ENCODE results near the gene SERPINC1. TPM values are rescaled to one million over a fixed set of nuclear protein-coding genes. Genes with fewer than 3 reads are reported as not detected.
A peak's percentile ranks its signal among the peaks of the same experiment; 100 is the strongest.

Gene SERPINC1
- total and polyA plus RNA-seq, 2 of the 8 experiments (the other 6 are each of a cell fraction or from before 2014, with no cell fraction given): 0.08 TPM; not detected in 1

DNA sequence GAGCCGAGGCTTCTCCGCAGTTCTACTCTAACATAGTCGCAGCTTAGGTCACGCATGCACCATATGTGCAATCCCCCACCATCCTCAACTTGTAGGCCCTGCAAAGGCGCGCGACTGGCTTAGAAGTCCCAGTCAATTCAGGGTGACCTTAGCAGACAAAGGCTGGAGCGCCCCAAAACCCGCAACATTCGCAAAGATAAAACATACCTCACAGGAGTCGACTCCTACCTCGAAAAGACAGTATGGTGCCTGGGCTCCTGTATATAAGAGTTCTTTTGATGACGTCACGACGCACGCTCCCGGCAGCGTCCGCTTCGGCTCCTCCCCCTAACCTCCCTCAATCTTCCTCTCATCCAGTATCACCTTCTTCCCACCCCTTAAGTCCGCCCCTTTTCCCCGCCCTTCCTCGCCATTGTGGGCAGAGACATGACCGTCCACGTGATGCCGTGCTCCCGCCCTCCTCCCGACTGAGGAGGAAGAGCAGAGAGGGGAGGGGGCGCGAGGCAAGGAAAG is 49.3 kb downstream of the SERPINC1 start, which contains the start of gene GAS5 (continued):
- no peak for TF ChIP-seq FOSL1 (IDR thresholded peaks at IDR 0.05; ENCODE audit: insufficient read depth, low read depth, low read length)
- no peak for TF ChIP-seq CEBPB (IDR thresholded peaks at IDR 0.05; ENCODE audit: low read depth, low read length)
- TF ChIP-seq RXRA (IDR thresholded peaks at IDR 0.05; ENCODE audit: insufficient read depth, low read depth, low read length): no peak
- no peak for TF ChIP-seq EP300 (IDR thresholded peaks at IDR 0.05; ENCODE audit: borderline replicate concordance in 1 of 2, low read depth in 2 of 2, low read length in 2 of 2)
- TF ChIP-seq MAFK (IDR thresholded peaks at IDR 0.05; ENCODE audit: low read depth, low read length): no peak
- peak; percentile 75 to 85; a peak in 2 of 4 replicates for TF ChIP-seq SIN3A (conservative IDR thresholded peaks at IDR 0.05 in 1 of 2, IDR thresholded peaks at IDR 0.05 in 1 of 2; ENCODE audit: low read depth in 1 of 2, low read length in 2 of 2)
- no peak for TF ChIP-seq KDM4A (IDR thresholded peaks at IDR 0.05; ENCODE audit: low read depth, low read length, severe bottlenecking)
- TF ChIP-seq, protein P1, sequence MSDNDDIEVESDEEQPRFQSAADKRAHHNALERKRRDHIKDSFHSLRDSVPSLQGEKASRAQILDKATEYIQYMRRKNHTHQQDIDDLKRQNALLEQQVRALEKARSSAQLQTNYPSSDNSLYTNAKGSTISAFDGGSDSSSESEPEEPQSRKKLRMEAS (IDR thresholded peaks at IDR 0.05): peak; percentile 7
- TF ChIP-seq HDAC2 (IDR thresholded peaks at IDR 0.05; ENCODE audit: borderline replicate concordance in 1 of 2, low read depth in 2 of 2, low read length in 2 of 2): no peak
- TF ChIP-seq RAD21 (IDR thresholded peaks at IDR 0.05 in 1 of 2, conservative IDR thresholded peaks at IDR 0.05 in 1 of 2; ENCODE audit: low read depth in 2 of 2, low read length in 2 of 2): no peak
- peak; percentile 99 to 100 for TF ChIP-seq POLR2A (IDR thresholded peaks at IDR 0.05; ENCODE audit: control extremely low read depth in 1 of 2, low read depth in 2 of 2, low read length in 2 of 2)
- TF ChIP-seq EGR1 (IDR thresholded peaks at IDR 0.05; ENCODE audit: borderline replicate concordance, low read depth, low read length): no peak
- TF ChIP-seq TAF7 (optimal IDR thresholded peaks at IDR 0.05; ENCODE audit: borderline replicate concordance, low read depth, low read length): peak; percentile 99
- no peak for TF ChIP-seq SUZ12 (IDR thresholded peaks at IDR 0.05; ENCODE audit: low read length)
- TF ChIP-seq EZH2 (IDR thresholded peaks at IDR 0.05; ENCODE audit: low read depth, low read length, severe bottlenecking): no peak
- no peak for TF ChIP-seq RNF2 (IDR thresholded peaks at IDR 0.05; ENCODE audit: borderline replicate concordance, low read depth, low read length, missing control alignments, poor library complexity, severe bottlenecking)
- peak; percentile 93 for TF ChIP-seq PHF8 (conservative IDR thresholded peaks at IDR 0.05; ENCODE audit: low read depth, low read length)
- TF ChIP-seq JUND (IDR thresholded peaks at IDR 0.05; ENCODE audit: low read length): peak; percentile 96
- peak; percentile 94 for TF ChIP-seq CREB1 (IDR thresholded peaks at IDR 0.05)
- TF ChIP-seq SAP30 (IDR thresholded peaks at IDR 0.05; ENCODE audit: insufficient read depth, insufficient replicate concordance, low read length): peak; percentile 51

All from H1 (cell line).